Skin of body (tissue), 2 donors: Measurements from ENCODE around the gene STAG2. TPM values are rescaled to one million over a fixed set of nuclear protein-coding genes. Genes with fewer than 3 reads are reported as not detected.
"Not testable (repeated sequence)": the region's sequence is repeated elsewhere in the genome, so short reads cannot be mapped to it uniquely, and the experiment has no call there.

Experiments used
- DNase-seq: peaks from one replicate; lab custom pipeline; 2025; lab: John Stamatoyannopoulos, UW
- total RNA-seq: library from RNA; depleted of rRNA; stranded (reverse); fragments of >200 nt; gene quantifications from one replicate; pipeline ENCODE4 v1.2.3, GENCODE V29; 2014

The STAG2 gene
- total RNA-seq, 1 donor from 2014 or later, result 127 TPM

- DNase-seq, result no peak
These were observed 72.3 kb downstream of the STAG2 start for GRCh38 chrX:124033821-124034220.

- DNase-seq, result no peak
These were observed 74.2 kb downstream of the STAG2 start for GRCh38 chrX:124035657-124036056.

GRCh38 chrX:124042042-124042441, 80.5 kb downstream of the STAG2 start:
- DNase-seq, result no peak

GRCh38 chrX:124045109-124045508, 83.6 kb downstream of the STAG2 start:
- DNase-seq, result no peak

- DNase-seq, result not testable (repeated sequence)
These were observed 122.9 kb downstream of the STAG2 start for GRCh38 chrX:124084417-124084816.

GRCh38 chrX:124085063-124085462, 123.6 kb downstream of the STAG2 start:
- DNase-seq, result no peak

DNA sequence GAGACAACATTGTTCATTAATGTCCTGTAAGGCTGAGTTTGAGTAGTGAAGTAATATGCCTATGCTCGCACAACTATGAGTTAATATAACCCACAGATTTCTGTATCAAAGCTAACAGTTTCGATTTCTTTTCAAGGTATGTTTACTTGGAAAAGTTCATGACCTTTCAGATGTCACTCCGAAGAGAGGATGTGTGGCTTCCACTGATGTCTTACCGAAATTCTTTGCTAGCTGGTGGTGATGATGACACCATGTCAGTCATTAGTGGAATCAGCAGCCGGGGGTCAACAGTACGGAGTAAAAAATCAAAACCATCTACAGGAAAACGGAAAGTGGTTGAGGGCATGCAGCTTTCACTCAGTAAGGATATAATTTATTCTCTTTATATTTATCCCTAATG, 124.9 kb downstream of the STAG2 start:
- DNase-seq, result no peak

DNA sequence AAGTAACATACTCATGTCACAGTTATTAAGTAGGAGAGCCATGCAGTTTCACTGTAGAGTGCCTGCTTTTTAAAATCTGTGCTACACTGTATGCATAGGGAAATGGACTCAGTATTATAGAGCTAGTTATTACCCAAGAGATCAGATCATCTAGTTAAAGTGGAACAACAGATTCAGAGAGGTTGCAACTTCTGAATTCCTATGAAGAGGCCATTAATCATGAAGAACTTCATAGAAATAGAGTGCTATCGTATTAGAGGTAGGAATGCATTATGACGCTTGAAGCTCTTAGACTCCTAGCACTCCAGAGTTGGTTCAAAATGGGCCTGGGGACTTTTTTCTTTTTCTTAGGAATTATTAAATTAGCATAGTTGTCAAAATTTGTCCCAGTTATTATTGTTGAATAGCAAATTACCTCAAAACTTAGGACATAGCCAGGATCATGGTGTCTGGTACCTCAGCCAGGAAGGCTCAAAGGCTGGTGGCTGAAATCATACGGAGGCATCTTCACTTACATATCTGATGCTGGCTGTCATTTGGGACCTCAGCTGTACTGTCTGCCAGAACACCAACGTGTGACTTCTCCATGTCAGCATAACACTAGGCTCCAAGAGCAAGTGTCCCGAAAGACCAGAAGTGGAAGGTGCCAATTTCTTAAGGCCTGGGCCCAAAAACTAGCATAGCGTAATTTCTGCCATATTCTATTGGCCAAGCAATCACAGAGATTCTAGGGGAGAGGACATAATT, 125.7 kb downstream of the STAG2 start:
- no peak for DNase-seq

- no peak for DNase-seq
These were observed 131.7 kb downstream of the STAG2 start for GRCh38 chrX:124093222-124093621.

GRCh38 chrX:124097116-124097515, 135.6 kb downstream of the STAG2 start:
- DNase-seq, result no peak

GRCh38 chrX:124098089-124098488, 136.6 kb downstream of the STAG2 start:
- peak; percentile 19 for DNase-seq

DNA sequence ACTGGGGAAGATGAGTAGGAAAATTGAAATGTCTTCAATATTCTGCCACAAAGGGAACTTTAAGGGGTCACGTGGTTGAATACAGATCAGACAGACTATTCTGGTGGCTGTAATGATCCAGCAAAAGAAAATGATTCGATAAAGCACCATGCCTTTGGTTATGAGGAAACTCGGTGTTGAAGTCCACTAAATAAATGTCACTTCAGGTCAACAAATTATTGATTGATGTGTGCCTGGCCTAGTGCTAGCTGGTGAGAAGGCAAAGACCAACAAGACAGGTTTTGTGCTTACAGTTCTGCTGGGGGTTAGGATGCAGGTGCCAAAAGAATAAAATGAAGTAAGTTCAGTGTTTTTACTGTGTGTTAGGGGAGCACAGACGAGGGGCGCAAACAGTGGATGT, 142.5 kb downstream of the STAG2 start:
- DNase-seq, result no peak

- DNase-seq, result not testable (repeated sequence)
These were observed 143.0 kb downstream of the STAG2 start for GRCh38 chrX:124104512-124104911.

DNA sequence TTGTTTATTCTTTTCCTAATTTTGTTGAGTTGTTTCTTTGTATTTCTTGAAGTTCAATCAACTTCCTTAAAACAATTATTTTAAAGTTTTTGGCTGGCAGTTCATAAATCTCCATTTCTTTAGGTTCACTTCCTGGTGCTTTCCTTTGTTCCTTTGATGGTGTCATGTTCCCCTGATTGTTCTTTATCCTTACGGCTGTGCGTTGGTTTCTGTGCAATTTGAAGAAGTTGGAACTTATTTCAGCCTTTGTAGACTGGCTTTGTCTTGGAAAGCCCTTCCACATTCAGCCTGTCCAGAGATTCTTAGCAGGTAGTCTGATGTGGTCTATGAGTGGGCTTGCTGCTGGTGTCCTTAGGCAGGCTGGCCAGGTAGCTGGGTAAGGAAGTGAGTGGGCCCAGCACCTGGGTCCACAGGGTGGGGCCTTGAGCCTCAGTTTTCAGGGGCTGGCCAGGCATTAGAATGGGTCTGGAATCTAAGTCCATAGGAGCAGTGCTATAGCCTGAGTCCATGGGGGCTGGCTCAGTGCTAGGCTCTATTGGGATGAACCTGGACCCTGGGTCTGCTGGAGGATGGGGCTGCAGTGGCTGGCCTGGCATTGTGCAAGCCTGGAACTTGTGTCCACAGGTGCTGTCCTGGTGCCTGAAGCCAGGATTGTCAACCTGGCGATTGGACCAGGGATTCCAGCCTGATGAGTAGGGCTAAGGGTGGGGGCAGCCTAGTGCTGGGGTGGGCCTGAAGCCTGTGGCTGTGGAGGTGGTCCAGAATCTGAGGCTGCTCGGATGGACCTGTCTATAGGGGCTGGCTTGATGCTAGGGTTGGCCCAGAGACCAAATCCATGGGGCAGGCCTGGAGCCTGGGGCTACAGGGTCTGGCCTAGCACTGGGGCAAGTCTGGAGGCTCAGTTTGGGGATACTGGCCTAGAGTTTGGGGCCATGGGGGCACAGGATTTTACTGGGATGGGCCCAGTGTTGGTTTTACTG, 152.4 kb downstream of the STAG2 start:
- no peak for DNase-seq

- no peak for DNase-seq
These were observed 155.8 kb downstream of the STAG2 start for GRCh38 chrX:124117325-124117724.

DNA sequence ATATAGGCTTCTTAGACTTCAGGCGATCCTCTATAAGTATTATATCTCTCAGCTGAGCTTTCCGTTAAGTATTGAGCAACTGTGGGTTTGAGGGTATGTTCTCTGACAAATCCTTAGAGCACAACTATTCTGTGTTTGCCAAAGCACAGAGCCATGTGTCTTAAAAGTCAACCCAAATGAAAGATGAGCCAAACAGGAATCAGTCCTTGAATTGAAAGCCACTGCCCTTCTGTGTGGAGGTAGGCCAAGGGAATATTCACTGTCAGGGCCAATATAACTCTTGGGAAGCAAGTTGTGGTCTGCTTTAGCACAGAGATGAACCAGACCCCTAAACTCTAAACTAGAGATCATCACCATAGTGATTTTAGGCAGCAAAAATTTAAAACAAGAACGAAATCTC, 164.0 kb downstream of the STAG2 start:
- peak; percentile 0 for DNase-seq

DNA sequence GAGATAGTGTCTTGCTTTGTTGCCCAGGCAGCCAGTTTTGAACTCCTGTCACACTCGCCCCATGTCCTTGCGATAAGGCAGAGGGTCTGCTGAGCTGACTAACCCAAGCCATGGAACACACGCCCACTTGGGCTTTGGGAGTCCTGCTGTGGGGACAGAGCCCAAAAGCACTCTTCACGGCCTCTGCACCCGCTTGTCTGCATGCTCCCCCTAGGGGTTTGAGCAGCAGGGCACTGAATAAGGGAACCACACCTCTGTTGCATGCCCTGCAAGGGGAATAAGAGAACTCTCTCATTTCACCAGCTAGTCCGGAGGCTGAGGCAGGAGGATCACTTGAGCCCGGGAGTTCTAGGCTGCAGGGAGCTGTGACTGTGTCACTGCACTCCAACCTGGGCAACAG, 166.0 kb downstream of the STAG2 start:
- DNase-seq, result no peak

- DNase-seq, result not testable (repeated sequence)
These were observed 170.9 kb downstream of the STAG2 start for GRCh38 chrX:124132437-124132836.

- DNase-seq, result no peak
These were observed 184.2 kb downstream of the STAG2 start for GRCh38 chrX:124145749-124146148.

- no peak for DNase-seq
These were observed 189.7 kb downstream of the STAG2 start for GRCh38 chrX:124151195-124151594.
